HEK293 (cell line): Measurements from ENCODE around the gene ZNF749.

Experiments used
- GLI2 ChIP-seq: fragments of 450-650 bp; formaldehyde crosslinking; IDR thresholded peaks from 2 replicates; pipeline ENCODE4; 2017; ENCODE audit warnings: missing biosample characterization, missing genetic modification characterization, low read depth, borderline replicate concordance
- INSM2 ChIP-seq: fragments of 450-650 bp; formaldehyde crosslinking; IDR thresholded peaks from 2 replicates; pipeline ENCODE4 v1.5.1; 2016; ENCODE audit warnings: missing biosample characterization, missing genetic modification characterization
- KLF8 ChIP-seq: fragments of 450-650 bp; formaldehyde crosslinking; IDR thresholded peaks from 2 replicates; pipeline ENCODE4 v1.5.1; 2016; ENCODE audit warnings: missing biosample characterization, missing genetic modification characterization
- PATZ1 ChIP-seq: fragments of 450-650 bp; formaldehyde crosslinking; IDR thresholded peaks from 2 replicates; pipeline ENCODE4 v1.5.1; 2016; ENCODE audit warnings: missing biosample characterization, missing genetic modification characterization
- PRDM10 ChIP-seq: fragments of 450-650 bp; formaldehyde crosslinking; IDR thresholded peaks from 2 replicates; pipeline ENCODE4 v1.5.1; 2016; ENCODE audit warnings: missing biosample characterization, missing genetic modification characterization
- SP7 ChIP-seq: fragments of 450-650 bp; formaldehyde crosslinking; IDR thresholded peaks from 2 replicates; pipeline ENCODE4 v1.5.1; 2016; ENCODE audit warnings: missing biosample characterization, missing genetic modification characterization
- ZBTB10 ChIP-seq: fragments of 450-650 bp; formaldehyde crosslinking; IDR thresholded peaks from 2 replicates; pipeline ENCODE4 v1.5.1; 2016; ENCODE audit warnings: missing biosample characterization, missing genetic modification characterization
- ZBTB11 ChIP-seq: fragments of 450-650 bp; formaldehyde crosslinking; conservative IDR thresholded peaks from 2 replicates; pipeline ENCODE4 v1.5.1; 2016; ENCODE audit warnings: low read depth, missing biosample characterization, missing genetic modification characterization
- ZBTB48 ChIP-seq: fragments of 450-650 bp; formaldehyde crosslinking; IDR thresholded peaks from 2 replicates; pipeline ENCODE4 v1.5.1; 2016; ENCODE audit warnings: missing biosample characterization, missing genetic modification characterization
- ZNF26 ChIP-seq: fragments of 450-650 bp; formaldehyde crosslinking; IDR thresholded peaks from 2 replicates; pipeline ENCODE4 v1.5.1; 2016; ENCODE audit warnings: missing biosample characterization, missing genetic modification characterization
- ZNF362 ChIP-seq: fragments of 450-650 bp; formaldehyde crosslinking; IDR thresholded peaks from 2 replicates; pipeline ENCODE4 v1.5.1; 2016; ENCODE audit warnings: missing biosample characterization, missing genetic modification characterization
- ZNF37A ChIP-seq: fragments of 450-650 bp; IDR thresholded peaks from 2 replicates; pipeline ENCODE4 v1.5.1; 2018; ENCODE audit warnings: missing biosample characterization, missing genetic modification characterization
- ZNF416 ChIP-seq: fragments of 450-650 bp; formaldehyde crosslinking; IDR thresholded peaks from 2 replicates; pipeline ENCODE4 v1.5.1; 2016; ENCODE audit warnings: missing biosample characterization, missing genetic modification characterization
- ZNF433 ChIP-seq: fragments of 450-650 bp; formaldehyde crosslinking; IDR thresholded peaks from 2 replicates; pipeline ENCODE4 v1.5.1; 2016; ENCODE audit warnings: missing biosample characterization, missing genetic modification characterization, low read depth
- ZNF580 ChIP-seq: fragments of 450-650 bp; formaldehyde crosslinking; IDR thresholded peaks from 2 replicates; pipeline ENCODE4 v1.5.1; 2016; ENCODE audit warnings: missing biosample characterization, missing genetic modification characterization
- ZNF610 ChIP-seq: fragments of 450-650 bp; formaldehyde crosslinking; IDR thresholded peaks from 2 replicates; pipeline ENCODE4 v1.5.1; 2016; ENCODE audit warnings: missing biosample characterization, missing genetic modification characterization, borderline replicate concordance
- ZNF629 ChIP-seq: fragments of 450-650 bp; formaldehyde crosslinking; IDR thresholded peaks from 2 replicates; pipeline ENCODE4 v1.5.1; 2017; ENCODE audit warnings: missing biosample characterization, missing genetic modification characterization
- ZNF654 ChIP-seq: fragments of 450-650 bp; formaldehyde crosslinking; IDR thresholded peaks from 2 replicates; pipeline ENCODE4 v1.5.1; 2016; ENCODE audit warnings: low read depth, missing biosample characterization, missing genetic modification characterization
- ZNF670 ChIP-seq: fragments of 450-650 bp; formaldehyde crosslinking; IDR thresholded peaks from 2 replicates; pipeline ENCODE4 v1.5.1; 2016; ENCODE audit warnings: missing biosample characterization, missing genetic modification characterization, low read depth
- ZNF76 ChIP-seq: fragments of 450-650 bp; formaldehyde crosslinking; IDR thresholded peaks from 2 replicates; pipeline ENCODE4; 2016; ENCODE audit warnings: low read depth, missing biosample characterization, missing genetic modification characterization, borderline replicate concordance
- ZSCAN30 ChIP-seq: fragments of 450-650 bp; IDR thresholded peaks from 2 replicates; pipeline ENCODE4 v1.5.1; 2018; ENCODE audit warnings: missing biosample characterization, mild to moderate bottlenecking, missing genetic modification characterization, moderate library complexity

Gene ZNF749

GRCh38 chr19:57410877-57411671 is 24.1 kb upstream of the ZNF749 start, which contains the start of gene ZNF17 (continued):
- TF ChIP-seq PATZ1 (tag by site-specific recombination): no peak
- peak; percentile 10; the same call in 1 of the 2 replicates for TF ChIP-seq ZNF629 (tag by site-specific recombination)
- no peak for TF ChIP-seq ZNF670 (tag by site-specific recombination)
- TF ChIP-seq ZBTB48 (tag by site-specific recombination): 0 out of 2 replicates have a peak, but pooled peaks have one; percentile 16
- TF ChIP-seq GLI2 (tag by site-specific recombination): no peak
- no peak for TF ChIP-seq ZNF610
- TF ChIP-seq ZNF76 (tag by site-specific recombination): peak; percentile 93
- TF ChIP-seq KLF8 (tag by site-specific recombination): peak; percentile 42; the same call in 1 of the 2 replicates
- TF ChIP-seq ZNF416 (tag by site-specific recombination): no peak
- TF ChIP-seq ZNF37A: no peak
- TF ChIP-seq PRDM10 (tag by site-specific recombination): no peak
- TF ChIP-seq ZBTB11: peak; percentile 52
- no peak for TF ChIP-seq ZNF654 (tag by site-specific recombination)
- TF ChIP-seq ZNF26 (tag by site-specific recombination): no peak
- TF ChIP-seq ZNF362 (tag by site-specific recombination): no peak
- peak; percentile 47; the same call in 1 of the 2 replicates for TF ChIP-seq SP7 (tag by site-specific recombination)
- no peak for TF ChIP-seq ZNF433 (tag by site-specific recombination)
- peak; percentile 81 for TF ChIP-seq ZNF580 (tag by site-specific recombination)
- peak; percentile 74 for TF ChIP-seq ZBTB10 (tag by site-specific recombination)
- no peak for TF ChIP-seq ZSCAN30 (tag by site-specific recombination)
- TF ChIP-seq INSM2: no peak
